ENCODE measurements around the gene FGF18.

DNA sequence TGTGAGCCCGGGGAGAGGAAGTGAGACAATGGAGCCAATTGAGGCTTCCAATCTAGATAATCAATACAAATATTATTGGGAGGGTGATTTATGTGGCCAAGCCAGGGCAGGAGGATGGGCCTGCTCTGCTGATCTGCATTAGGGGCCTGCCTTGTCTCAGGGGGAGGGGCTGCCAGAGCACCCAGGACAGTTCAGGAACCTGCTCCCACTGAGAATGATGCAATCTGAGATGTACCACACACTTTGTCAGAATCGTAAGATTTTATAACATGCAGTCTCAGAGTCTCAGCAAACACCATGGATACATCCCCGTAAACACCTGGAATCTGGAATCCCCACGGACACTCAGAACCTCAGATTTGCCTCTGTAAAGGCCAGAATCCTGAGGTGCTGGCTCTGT, 19.3 kb downstream of the FGF18 start:
- TF ChIP-seq CTCF (IDR thresholded peaks at IDR 0.05) (no peak), POLR2A (IDR thresholded peaks at IDR 0.05) (no peak), POLR2AphosphoS5 (IDR thresholded peaks at IDR 0.05) (no peak)
